Measurements from ENCODE around the gene ZNF839. TPM values are rescaled to one million over a fixed set of nuclear protein-coding genes. Genes with fewer than 3 reads are reported as not detected.

ZNF839 gene
- total RNA-seq, 1 donor from 2014 or later: 8.2 TPM

GRCh38 chr14:102344084-102344483 is 24.5 kb downstream of the ZNF839 start:
- no peak for DNase-seq (ENCODE audit: low spot score)
- no peaks in the 10 kb centered on the region for H3K9me3 Mint-ChIP-seq (ENCODE audit: low read depth)
- no peak overlapping the region for H3K4me3 Mint-ChIP-seq (ENCODE audit: unreplicated experiment)
- H3K4me1 Mint-ChIP-seq (ENCODE audit: low read depth): no peaks in the 10 kb centered on the region
- H3K27ac Mint-ChIP-seq (ENCODE audit: unreplicated experiment): no peak overlapping the region
- H3K27me3 Mint-ChIP-seq (ENCODE audit: low read depth): no peaks in the 10 kb centered on the region
- H3K36me3 Mint-ChIP-seq (ENCODE audit: low read depth): peaks cover 32% of the 10 kb centered on the region
- TF ChIP-seq CTCF (IDR thresholded peaks at IDR 0.05): no peak

- no peak for TF ChIP-seq CTCF (IDR thresholded peaks at IDR 0.05)
- Mint-ChIP-seq H3K27ac (ENCODE audit: unreplicated experiment) (no peak overlapping the region), H3K4me1 (ENCODE audit: low read depth) (no peaks in the 10 kb centered on the region), H3K36me3 (ENCODE audit: low read depth) (peaks cover 32% of the 10 kb centered on the region), H3K27me3 (ENCODE audit: low read depth) (no peaks in the 10 kb centered on the region), H3K9me3 (ENCODE audit: low read depth) (no peaks in the 10 kb centered on the region), H3K4me3 (ENCODE audit: unreplicated experiment) (no peak overlapping the region)
- DNase-seq (ENCODE audit: low spot score): no peak
Observed at GRCh38 chr14:102344485-102344884, 24.9 kb downstream of the ZNF839 start.

- no peak for TF ChIP-seq CTCF (IDR thresholded peaks at IDR 0.05)
- Mint-ChIP-seq H3K4me3 (ENCODE audit: unreplicated experiment) (no peak overlapping the region), H3K4me1 (ENCODE audit: low read depth) (no peaks in the 10 kb centered on the region), H3K27ac (ENCODE audit: unreplicated experiment) (no peak overlapping the region), H3K27me3 (ENCODE audit: low read depth) (no peaks in the 10 kb centered on the region), H3K9me3 (ENCODE audit: low read depth) (no peaks in the 10 kb centered on the region), H3K36me3 (ENCODE audit: low read depth) (peaks cover 35% of the 10 kb centered on the region)
- no peak for DNase-seq (ENCODE audit: low spot score)
Observed at GRCh38 chr14:102345232-102345631, 25.7 kb downstream of the ZNF839 start.

- no peak overlapping the region for H3K27ac Mint-ChIP-seq (ENCODE audit: unreplicated experiment)
- H3K9me3 Mint-ChIP-seq (ENCODE audit: low read depth): no peaks in the 10 kb centered on the region
- TF ChIP-seq CTCF (IDR thresholded peaks at IDR 0.05): no peak
- H3K36me3 Mint-ChIP-seq (ENCODE audit: low read depth): peaks cover 31% of the 10 kb centered on the region
- H3K27me3 Mint-ChIP-seq (ENCODE audit: low read depth): no peaks in the 10 kb centered on the region
- peak; percentile 2 for DNase-seq (ENCODE audit: low spot score)
- no peak overlapping the region for H3K4me3 Mint-ChIP-seq (ENCODE audit: unreplicated experiment)
- no peaks in the 10 kb centered on the region for H3K4me1 Mint-ChIP-seq (ENCODE audit: low read depth)
Observed at GRCh38 chr14:102346645-102347044, 27.1 kb downstream of the ZNF839 start.

- Mint-ChIP-seq H3K9me3 (ENCODE audit: low read depth) (no peaks in the 10 kb centered on the region), H3K27me3 (ENCODE audit: low read depth) (no peaks in the 10 kb centered on the region), H3K36me3 (ENCODE audit: low read depth) (peaks cover 26% of the 10 kb centered on the region), H3K4me1 (ENCODE audit: low read depth) (peaks cover 2% of the 10 kb centered on the region), H3K27ac (ENCODE audit: unreplicated experiment) (no peak overlapping the region), H3K4me3 (ENCODE audit: unreplicated experiment) (no peak overlapping the region)
- DNase-seq (ENCODE audit: low spot score): no peak
- no peak for TF ChIP-seq CTCF (IDR thresholded peaks at IDR 0.05)
Observed at GRCh38 chr14:102348376-102348775, 28.8 kb downstream of the ZNF839 start.
